Activated CD8-positive, alpha-beta T cell treated with anti-CD3 and anti-CD28 coated beads for 36 hours (primary cell): ENCODE measurements around the gene RUFY4. TPM values are rescaled to one million over a fixed set of nuclear protein-coding genes. Genes with fewer than 3 reads are reported as not detected.

Source experiments
- ATAC-seq: fragments of 200-7000 bp; cut with Tn5 transposase; one replicate; pipeline ENCODE4 v1.10.0; 2021; ENCODE audit warnings: mild to moderate bottlenecking, moderate library complexity
- CTCF ChIA-PET: fragments of 350-600 bp; sonication (Branson Sonifier 250); formaldehyde crosslinking; loops from one replicate; lab custom pipeline; 2021; ENCODE audit warnings: antibody characterized with exemption; lab: Charles Lee
- POLR2A ChIA-PET: fragments of 350-600 bp; sonication (Branson Sonifier 250); formaldehyde crosslinking; loops from one replicate; lab custom pipeline; 2021; ENCODE audit warnings: antibody characterized with exemption; lab: Charles Lee
- DNase-seq: peaks from one replicate; pipeline ENCODE4 v3.0.0-alpha.2; 2020
- H3K27ac Mint-ChIP-seq: one replicate; pipeline ENCODE4 v1.8.0; 2021; ENCODE audit warnings: mild to moderate bottlenecking, mixed read lengths
- H3K27me3 Mint-ChIP-seq: one replicate; pipeline ENCODE4 v1.8.0; 2021; ENCODE audit warnings: mixed read lengths
- H3K36me3 Mint-ChIP-seq: one replicate; pipeline ENCODE4 v1.8.0; 2021; ENCODE audit warnings: low read depth, mixed read lengths
- H3K4me1 Mint-ChIP-seq: one replicate; pipeline ENCODE4 v1.8.0; 2021; ENCODE audit warnings: low read depth, mixed read lengths
- H3K4me3 Mint-ChIP-seq: one replicate; pipeline ENCODE4 v1.8.0; 2021; ENCODE audit warnings: mild to moderate bottlenecking, moderate library complexity, mixed read lengths
- H3K9me3 Mint-ChIP-seq: one replicate; pipeline ENCODE4 v1.8.0; 2021; ENCODE audit warnings: mixed read lengths
- CTCF ChIP-seq: fragments of 200-600 bp; IDR thresholded peaks from one replicate; pipeline ENCODE4 v1.8.0; 2022; ENCODE audit warnings: antibody characterized with exemption, mild to moderate bottlenecking
- intact Hi-C: fragments of 100-400 bp; cut with micrococcal nuclease; formaldehyde crosslinking; loops from one replicate; pipeline ENCODE4 v1.10.0; 2022
- total RNA-seq, 2 experiments: library from RNA; stranded (reverse); gene quantifications; one replicate each; pipeline ENCODE4 v1.2.3, GENCODE V29; 2021

Gene RUFY4
- total RNA-seq, 2 experiments from 2014 or later: 0.76 to 0.88 TPM

GRCh38 chr2:218060950-218061660 lies 7.9 kb upstream of the RUFY4 start:
- TF ChIP-seq CTCF: no peak
- ChIA-PET POLR2A (no interaction called here), CTCF (no interaction called here)
- Mint-ChIP-seq H3K27ac (no peak overlapping the region), H3K4me3 (no peak overlapping the region), H3K9me3 (no peaks in the 10 kb centered on the region), H3K36me3 (no peaks in the 10 kb centered on the region), H3K4me1 (no peaks in the 10 kb centered on the region), H3K27me3 (no peaks in the 10 kb centered on the region)
- DNase-seq: no peak
- intact Hi-C loops: no loop called here
- no peak for ATAC-seq

GRCh38 chr2:218063486-218063885 lies 5.6 kb upstream of the RUFY4 start:
- intact Hi-C loops: no loop called here
- POLR2A ChIA-PET: no interaction called here

GRCh38 chr2:218063896-218064295 lies 5.2 kb upstream of the RUFY4 start:
- intact Hi-C loops: no loop called here
- Mint-ChIP-seq H3K4me3 (no peak overlapping the region), H3K27ac (no peak overlapping the region), H3K36me3 (no peaks in the 10 kb centered on the region), H3K9me3 (no peaks in the 10 kb centered on the region), H3K4me1 (peaks cover 2% of the 10 kb centered on the region), H3K27me3 (peaks cover 12% of the 10 kb centered on the region)
- no peak for ATAC-seq
- DNase-seq: no peak
- POLR2A ChIA-PET: no interaction called here
- CTCF ChIA-PET: interaction anchor here (1.2 kb wide), 1 partner anchor 75 kb away, joined by 4 read pairs; no protein-coding TSS in a partner anchor
- no peak for TF ChIP-seq CTCF

More at GRCh38 chr2:218063486-218063885, 5.6 kb upstream of the RUFY4 start:
- no peak for TF ChIP-seq CTCF
- no peaks in the 10 kb centered on the region for H3K36me3 Mint-ChIP-seq
- no peak for DNase-seq
- no peak overlapping the region for H3K4me3 Mint-ChIP-seq
- ATAC-seq: no peak
- no peaks in the 10 kb centered on the region for H3K9me3 Mint-ChIP-seq
- peaks cover 11% of the 10 kb centered on the region for H3K27me3 Mint-ChIP-seq
- CTCF ChIA-PET: interaction anchor here (1.2 kb wide), 1 partner anchor 74 kb away, joined by 4 read pairs; no protein-coding TSS in a partner anchor
- H3K27ac Mint-ChIP-seq: no peak overlapping the region
- no peaks in the 10 kb centered on the region for H3K4me1 Mint-ChIP-seq

GRCh38 chr2:218065239-218066006 lies 3.6 kb upstream of the RUFY4 start:
- Mint-ChIP-seq H3K4me3 (no peak overlapping the region), H3K36me3 (no peaks in the 10 kb centered on the region), H3K27ac (no peak overlapping the region), H3K4me1 (peaks cover 7% of the 10 kb centered on the region), H3K9me3 (no peaks in the 10 kb centered on the region), H3K27me3 (peaks cover 12% of the 10 kb centered on the region)
- ChIA-PET CTCF (interaction anchor here (1.1 to 1.2 kb wide), 2 partner anchors 24 to 280 kb away, joined by 3 to 5 read pairs; no protein-coding TSS in a partner anchor), POLR2A (no interaction called here)
- no peak for TF ChIP-seq CTCF
- DNase-seq: no peak
- intact Hi-C loops: no loop called here
- ATAC-seq: no peak
